Ascending aorta (tissue), 2 donors: ENCODE measurements around the gene GPC5. TPM values are rescaled to one million over a fixed set of nuclear protein-coding genes. Genes with fewer than 3 reads are reported as not detected.

ENCODE experiments used
- DNase-seq, 2 donors: peaks; one replicate each; pipeline ENCODE4 v3.0.0-alpha.2; 2019; ENCODE audit warnings: low spot score in 2 of 2
- H3K27ac ChIP-seq, 2 donors: fragments of 200-600 bp; sonication (generic); one replicate each; pipeline ENCODE4 v1.5.1; 2016 to 2017; ENCODE audit warnings: mild to moderate bottlenecking in 1 of 2
- H3K27me3 ChIP-seq: fragments of 200-600 bp; sonication (generic); one replicate; pipeline ENCODE4 v1.5.1; 2017
- H3K36me3 ChIP-seq, 2 donors: fragments of 200-600 bp; sonication (generic); one replicate each; pipeline ENCODE4 v1.5.1; 2016
- H3K4me1 ChIP-seq, 2 donors: fragments of 200-600 bp; sonication (generic); one replicate each; pipeline ENCODE4 v1.5.1; 2016 to 2017; ENCODE audit warnings: mild to moderate bottlenecking in 1 of 2
- H3K4me3 ChIP-seq, 2 donors: fragments of 200-600 bp; sonication (generic); one replicate each; pipeline ENCODE4 v1.5.1; 2016 to 2017; ENCODE audit warnings: mild to moderate bottlenecking in 1 of 2
- H3K9me3 ChIP-seq, 2 donors: fragments of 200-600 bp; sonication (generic); one replicate each; pipeline ENCODE4 v1.5.1; 2016
- CTCF ChIP-seq, 3 experiments: fragments of 200-600 bp in 2 of 3; fragments of 450-650 bp in 1 of 3; sonication (generic) in 2 of 3; IDR thresholded peaks; one replicate each; pipeline ENCODE4 v1.5.1; 2016 to 2019; ENCODE audit warnings: antibody characterized with exemption in 3 of 3, mild to moderate bottlenecking in 1 of 3, moderate library complexity in 1 of 3
- intact Hi-C: fragments of 100-400 bp; cut with DNase I; formaldehyde crosslinking; loops from one replicate; pipeline ENCODE4 v1.15.1; 2023
- total RNA-seq: library from RNA; depleted of rRNA; stranded (reverse); fragments of >200 nt; gene quantifications from one replicate; pipeline ENCODE4 v1.1.0, GENCODE V29; 2016

Gene GPC5
- total RNA-seq, 1 donor from 2014 or later, result not detected

DNA sequence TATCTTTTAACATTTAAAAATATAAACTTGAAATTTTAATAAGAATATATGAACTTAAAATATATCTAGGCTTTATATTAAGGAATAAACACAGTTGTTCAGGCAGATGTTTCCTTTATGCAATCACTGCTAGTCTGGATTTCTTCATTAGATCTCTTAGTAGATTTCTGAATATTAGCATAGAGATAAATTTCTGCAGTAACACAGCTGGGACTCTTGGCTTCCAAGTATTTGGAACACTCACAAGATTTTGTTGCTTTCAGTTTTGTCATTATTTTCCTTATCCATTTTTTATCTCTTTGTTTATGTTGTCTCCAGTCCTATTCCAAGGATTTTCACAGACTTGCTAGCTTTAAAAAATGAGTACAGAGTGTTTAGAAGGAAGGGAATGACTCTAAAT, 857.1 kb downstream of the GPC5 start:
- intact Hi-C loops, result no loop called here
- TF ChIP-seq CTCF (IDR thresholded peaks at IDR 0.05), result no peak
- no peak overlapping the region for H3K27ac ChIP-seq
- no peaks in the 10 kb centered on the region for H3K9me3 ChIP-seq
- no peaks in the 10 kb centered on the region for H3K36me3 ChIP-seq
- no peak overlapping the region for H3K4me3 ChIP-seq
- DNase-seq, result no peak
- H3K27me3 ChIP-seq, result no peaks in the 10 kb centered on the region
- H3K4me1 ChIP-seq, result no peaks in the 10 kb centered on the region

DNA sequence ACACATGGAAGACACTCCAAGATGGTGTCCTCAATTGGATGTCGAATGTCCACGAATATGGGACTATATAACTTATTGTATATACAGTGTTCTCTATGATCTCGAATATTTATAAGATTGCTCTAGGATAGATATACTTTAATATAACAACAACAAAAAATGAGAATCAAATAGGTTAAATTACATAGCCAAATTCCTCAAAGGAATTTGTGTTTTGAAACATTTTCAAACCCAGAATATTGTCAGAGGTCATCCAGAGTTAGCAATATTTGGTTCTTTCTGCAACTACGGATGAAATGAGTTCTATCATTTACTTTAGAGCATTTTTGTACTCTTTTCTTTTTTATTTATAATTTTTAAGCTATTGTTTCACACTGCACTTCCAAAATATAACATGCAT, 857.8 kb downstream of the GPC5 start:
- Histone ChIP-seq H3K4me3 (no peak overlapping the region), H3K9me3 (no peaks in the 10 kb centered on the region), H3K36me3 (no peaks in the 10 kb centered on the region), H3K4me1 (no peaks in the 10 kb centered on the region), H3K27ac (no peak overlapping the region), H3K27me3 (no peaks in the 10 kb centered on the region)
- DNase-seq, result no peak
- intact Hi-C loops, result no loop called here
- TF ChIP-seq CTCF (IDR thresholded peaks at IDR 0.05), result no peak

GRCh38 chr13:92259046-92259445, 860.6 kb downstream of the GPC5 start:
- Histone ChIP-seq H3K36me3 (no peaks in the 10 kb centered on the region), H3K9me3 (no peaks in the 10 kb centered on the region), H3K27ac (no peak overlapping the region), H3K4me1 (no peaks in the 10 kb centered on the region), H3K4me3 (no peak overlapping the region), H3K27me3 (no peaks in the 10 kb centered on the region)
- TF ChIP-seq CTCF (IDR thresholded peaks at IDR 0.05), result no peak
- intact Hi-C loops, result no loop called here
- no peak for DNase-seq

DNA sequence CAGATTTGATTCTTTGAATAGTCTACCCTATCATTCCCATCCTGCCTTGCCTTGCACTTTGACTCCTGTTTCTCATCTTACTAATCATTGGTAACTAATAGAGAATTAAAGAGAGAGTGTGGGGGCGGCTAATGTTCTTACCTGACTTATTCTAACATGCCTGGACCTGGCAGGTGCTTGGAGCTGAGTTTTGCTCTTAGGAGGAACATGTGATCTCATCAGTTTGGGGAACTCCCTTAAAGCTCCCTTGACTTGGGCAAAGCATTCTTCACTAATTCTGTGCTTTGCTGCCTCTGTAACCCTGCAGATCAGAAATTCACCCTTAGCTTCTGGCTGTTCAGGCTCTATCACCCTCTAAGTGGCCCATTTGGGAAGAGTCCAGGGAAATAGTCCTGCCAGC, 861.1 kb downstream of the GPC5 start:
- Histone ChIP-seq H3K27me3 (no peaks in the 10 kb centered on the region), H3K27ac (no peak overlapping the region), H3K4me3 (no peak overlapping the region), H3K4me1 (no peaks in the 10 kb centered on the region), H3K36me3 (no peaks in the 10 kb centered on the region), H3K9me3 (no peaks in the 10 kb centered on the region)
- intact Hi-C loops, result no loop called here
- TF ChIP-seq CTCF (IDR thresholded peaks at IDR 0.05), result no peak
- DNase-seq, result no peak

DNA sequence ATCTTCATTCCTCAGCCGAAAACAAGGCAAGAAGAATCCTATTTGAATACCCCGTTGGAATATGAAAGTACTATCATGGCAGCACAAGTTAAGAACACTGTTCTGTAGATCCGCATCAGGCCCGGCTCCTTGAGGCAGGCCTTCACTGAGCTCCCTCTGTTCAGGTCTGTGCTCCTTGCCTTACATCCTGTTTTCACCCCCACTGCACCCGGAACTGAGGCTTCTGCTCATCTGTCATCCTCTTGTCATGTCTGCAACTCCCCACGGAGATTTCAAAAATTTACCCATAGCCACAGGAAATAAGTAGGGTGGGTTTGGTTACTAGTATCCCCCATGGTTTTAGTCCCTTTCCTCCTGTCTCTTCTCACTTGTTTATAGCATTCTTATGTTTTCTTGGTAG, 861.9 kb downstream of the GPC5 start:
- intact Hi-C loops, result no loop called here
- Histone ChIP-seq H3K36me3 (no peaks in the 10 kb centered on the region), H3K4me1 (no peaks in the 10 kb centered on the region), H3K4me3 (no peak overlapping the region), H3K27ac (no peak overlapping the region), H3K9me3 (no peaks in the 10 kb centered on the region), H3K27me3 (no peaks in the 10 kb centered on the region)
- DNase-seq, result no peak
- no peak for TF ChIP-seq CTCF (IDR thresholded peaks at IDR 0.05)

- no peaks in the 10 kb centered on the region for H3K9me3 ChIP-seq
- H3K36me3 ChIP-seq, result no peaks in the 10 kb centered on the region
- no peaks in the 10 kb centered on the region for H3K4me1 ChIP-seq
- DNase-seq, result no peak
- TF ChIP-seq CTCF (IDR thresholded peaks at IDR 0.05), result no peak
- no peaks in the 10 kb centered on the region for H3K27me3 ChIP-seq
- H3K4me3 ChIP-seq, result no peak overlapping the region
- intact Hi-C loops, result no loop called here
- H3K27ac ChIP-seq, result no peak overlapping the region
Observed at GRCh38 chr13:92262100-92262788, 863.8 kb downstream of the GPC5 start.
